ENCODE data around the gene ELOVL5.
A peak's percentile ranks its signal among the peaks of the same experiment; 100 is the strongest.
"Not testable (repeated sequence)": the region's sequence is repeated elsewhere in the genome, so short reads cannot be mapped to it uniquely, and the experiment has no call there.

The ELOVL5 gene, protein sequence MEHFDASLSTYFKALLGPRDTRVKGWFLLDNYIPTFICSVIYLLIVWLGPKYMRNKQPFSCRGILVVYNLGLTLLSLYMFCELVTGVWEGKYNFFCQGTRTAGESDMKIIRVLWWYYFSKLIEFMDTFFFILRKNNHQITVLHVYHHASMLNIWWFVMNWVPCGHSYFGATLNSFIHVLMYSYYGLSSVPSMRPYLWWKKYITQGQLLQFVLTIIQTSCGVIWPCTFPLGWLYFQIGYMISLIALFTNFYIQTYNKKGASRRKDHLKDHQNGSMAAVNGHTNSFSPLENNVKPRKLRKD

DNA sequence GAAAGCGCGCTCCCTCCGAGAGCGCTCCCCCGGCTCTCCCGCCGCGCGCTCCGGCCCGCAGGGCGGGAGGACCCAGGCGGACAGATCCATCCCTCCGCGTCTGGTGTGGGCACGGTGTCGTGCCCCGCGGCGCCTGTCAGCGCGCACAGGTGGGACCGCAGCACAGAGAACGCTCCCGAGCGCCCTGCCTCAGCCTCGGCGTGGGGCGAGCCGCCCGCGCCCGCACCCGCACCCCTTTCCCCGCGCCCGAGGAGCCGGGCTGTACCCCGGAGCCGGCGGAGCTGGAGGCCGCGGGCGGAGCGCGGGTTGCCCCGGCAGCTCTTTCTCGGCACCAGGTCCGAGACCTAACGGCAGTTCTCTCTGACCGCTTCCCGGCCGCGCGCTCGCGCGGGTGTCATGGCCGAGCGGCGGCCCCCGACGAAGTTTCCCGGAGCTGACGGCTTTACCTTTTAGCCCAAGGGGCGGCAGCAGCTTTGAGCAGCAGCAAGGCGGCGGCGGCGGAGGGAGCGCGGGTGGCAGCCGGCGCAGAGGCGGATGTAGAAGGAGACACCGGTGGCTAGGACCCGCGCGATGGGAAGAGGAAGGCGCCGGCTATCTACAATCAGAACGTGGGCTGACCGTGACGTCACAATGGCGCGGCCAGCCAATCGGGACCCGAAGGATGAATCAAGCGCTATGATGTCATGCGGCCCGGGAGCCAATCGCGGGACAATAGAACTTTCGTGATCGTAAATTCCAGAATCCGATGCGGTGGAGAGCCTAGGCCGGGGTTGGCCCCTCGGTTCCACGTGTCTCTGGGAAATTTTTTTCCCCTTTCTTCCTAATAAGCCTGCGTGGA, at the start of gene ELOVL5:
TSS of gene ELOVL5 (minus strand) at position 580 of the 838 bp plus-strand sequence. CDS start 53,251 bp downstream, outside the sequence.
- DNase-seq (ENCODE audit: low read depth, low spot score): peak; percentile 88

DNA sequence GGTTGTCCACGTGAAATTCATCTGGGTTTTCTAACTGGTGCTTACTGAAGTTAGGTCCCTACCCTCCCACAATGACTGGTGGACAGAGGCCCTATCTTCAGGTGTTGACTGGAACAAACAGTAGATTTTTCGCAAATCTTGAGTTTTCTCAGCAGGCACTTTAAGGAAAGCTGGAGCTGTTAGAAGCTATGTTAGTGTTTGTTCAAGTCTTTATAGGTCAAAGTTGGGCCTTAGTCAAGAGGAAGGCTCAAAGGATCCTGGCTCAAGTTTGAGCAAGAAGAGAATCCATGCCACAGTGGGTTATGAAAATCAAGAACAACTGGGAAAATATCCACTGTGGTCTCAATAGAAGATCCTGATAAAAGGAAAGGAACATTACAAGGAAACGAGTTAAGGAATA, 48.5 kb upstream of the ELOVL5 start:
- DNase-seq (ENCODE audit: low read depth, low spot score): no peak

DNA sequence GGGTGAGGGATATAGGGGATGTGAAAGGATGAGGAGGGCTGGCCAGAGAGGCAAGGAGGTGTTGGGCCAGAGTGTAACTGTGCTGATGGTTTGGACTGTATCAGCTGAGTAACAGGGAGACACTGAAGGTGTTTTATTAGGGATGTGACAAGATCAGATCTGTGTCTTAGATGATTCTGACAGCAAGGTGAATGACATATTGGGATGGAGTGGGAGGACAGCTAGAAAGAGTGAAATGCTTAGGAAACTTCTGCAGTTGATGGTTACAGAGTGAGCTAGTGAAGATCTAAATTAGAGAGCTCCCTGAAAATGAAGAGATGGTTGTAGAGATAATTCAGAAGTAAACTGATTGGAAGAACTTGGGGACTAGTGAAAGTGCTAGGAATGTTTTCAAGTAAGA, 47.2 kb upstream of the ELOVL5 start:
- no peak for DNase-seq (ENCODE audit: low read depth, low spot score)

DNA sequence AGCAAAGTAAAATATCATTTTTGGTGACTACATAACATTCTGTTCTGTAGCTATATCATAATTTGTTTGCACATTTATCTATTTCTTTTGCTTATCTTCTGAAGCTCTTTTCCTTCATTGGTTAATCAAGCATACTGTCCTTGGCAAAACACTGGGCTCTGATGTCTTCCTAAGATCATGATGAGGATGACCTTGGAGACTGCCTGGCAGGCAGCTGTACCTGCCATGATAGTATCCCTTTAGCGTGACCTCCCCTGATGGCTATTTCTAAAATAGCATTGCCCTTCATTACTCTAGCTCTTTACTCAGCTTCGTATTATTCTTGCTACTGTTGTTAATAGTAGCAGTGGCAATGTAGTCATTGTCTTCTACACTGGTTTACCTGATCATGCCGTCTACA, 46.0 kb upstream of the ELOVL5 start:
- no peak for DNase-seq (ENCODE audit: low read depth, low spot score)

DNA sequence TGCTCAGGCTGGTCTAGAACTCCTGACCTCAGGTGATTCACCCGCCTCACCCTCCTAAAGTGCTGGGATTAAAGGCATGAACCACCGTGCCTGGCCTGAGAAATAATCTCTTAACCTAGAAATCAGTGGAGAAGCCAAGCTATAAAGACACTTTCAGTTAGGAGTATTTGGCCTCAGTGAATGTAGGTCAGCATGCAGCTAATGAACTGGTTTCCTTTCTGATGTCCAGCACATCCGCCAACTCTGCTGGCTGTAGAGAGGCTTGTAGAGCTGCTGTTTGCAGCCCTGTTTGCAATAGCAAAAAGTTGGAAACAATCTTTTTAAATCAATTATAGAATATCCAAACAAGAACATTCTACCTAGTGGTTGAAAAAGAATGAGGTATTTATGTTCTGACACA, 42.4 kb upstream of the ELOVL5 start:
- no peak for DNase-seq (ENCODE audit: low read depth, low spot score)

DNA sequence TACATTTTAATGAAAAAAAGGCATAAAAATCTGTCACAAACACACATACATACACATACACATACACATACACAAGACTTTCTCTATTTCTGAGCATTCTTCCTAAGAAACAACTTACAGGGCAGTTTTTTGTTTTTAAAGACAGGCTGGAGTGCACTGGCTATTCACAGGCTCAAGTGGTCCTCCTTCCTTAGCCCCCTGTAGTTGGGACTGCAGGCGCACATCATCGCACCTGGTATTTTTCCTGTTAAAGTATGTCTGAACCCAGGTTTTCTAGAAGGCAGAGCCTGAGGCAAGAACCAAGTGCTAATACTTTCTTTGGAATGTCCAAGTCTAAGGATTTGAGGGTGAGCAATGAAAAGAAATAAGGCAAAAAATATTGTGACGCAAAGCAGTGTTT, 41.3 kb upstream of the ELOVL5 start:
- DNase-seq (ENCODE audit: low read depth, low spot score): no peak

DNA sequence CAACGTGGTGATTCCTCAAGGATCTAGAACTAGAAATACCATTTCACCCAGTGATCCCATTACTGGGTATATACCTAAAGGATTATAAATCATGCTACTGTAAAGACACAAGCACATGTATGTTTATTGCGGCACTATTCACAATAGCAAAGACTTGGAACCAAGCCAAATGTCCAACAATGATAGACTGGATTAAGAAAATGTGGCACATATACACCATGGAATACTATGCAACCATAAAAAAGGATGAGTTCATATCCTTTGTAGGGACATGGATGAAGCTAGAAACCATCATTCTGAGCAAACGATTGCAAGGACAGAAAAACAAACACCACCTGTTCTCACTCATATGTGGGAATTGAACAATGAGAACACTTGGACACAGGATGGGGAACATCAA, 39.9 kb upstream of the ELOVL5 start:
- not testable (repeated sequence) for DNase-seq (ENCODE audit: low read depth, low spot score)

DNA sequence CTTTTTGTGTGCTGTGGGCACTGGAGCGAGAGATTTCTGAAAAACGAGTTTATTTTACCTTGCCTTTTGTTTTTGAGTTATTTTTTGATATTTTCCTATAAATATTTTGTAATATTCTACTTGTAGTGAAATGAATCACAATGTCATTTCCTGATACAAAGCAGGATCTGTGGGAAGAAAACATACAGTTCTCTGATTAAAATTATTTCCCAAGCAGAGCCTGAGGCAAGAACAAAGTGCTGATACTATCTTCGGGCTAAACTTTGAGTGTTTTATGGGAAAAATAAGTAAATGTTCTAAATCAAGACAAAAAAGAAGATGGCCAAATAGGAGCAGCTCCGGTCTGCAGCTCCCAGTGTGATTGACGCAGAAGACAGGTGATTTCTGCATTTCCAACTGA, 33.7 kb upstream of the ELOVL5 start:
- no peak for DNase-seq (ENCODE audit: low read depth, low spot score)

DNA sequence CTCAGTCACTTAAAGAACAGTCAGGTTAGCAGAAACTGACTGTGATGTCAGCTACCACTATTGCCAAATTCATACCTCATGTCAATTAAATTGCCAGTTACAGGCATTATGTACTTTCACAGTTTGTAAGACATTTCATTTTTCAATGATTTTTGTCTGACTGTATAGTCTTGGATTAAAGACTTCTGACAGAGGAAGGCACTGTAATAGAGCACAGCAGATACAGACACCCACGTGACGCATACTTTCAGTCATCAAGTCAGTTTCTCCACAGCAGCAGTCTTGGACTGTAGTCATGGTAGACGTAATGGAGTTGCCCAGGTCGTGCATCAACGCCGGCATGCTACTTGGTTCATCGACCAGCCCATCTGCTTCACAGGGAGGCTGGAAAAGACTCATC, 29.5 kb upstream of the ELOVL5 start:
- no peak for DNase-seq (ENCODE audit: low read depth, low spot score)

DNA sequence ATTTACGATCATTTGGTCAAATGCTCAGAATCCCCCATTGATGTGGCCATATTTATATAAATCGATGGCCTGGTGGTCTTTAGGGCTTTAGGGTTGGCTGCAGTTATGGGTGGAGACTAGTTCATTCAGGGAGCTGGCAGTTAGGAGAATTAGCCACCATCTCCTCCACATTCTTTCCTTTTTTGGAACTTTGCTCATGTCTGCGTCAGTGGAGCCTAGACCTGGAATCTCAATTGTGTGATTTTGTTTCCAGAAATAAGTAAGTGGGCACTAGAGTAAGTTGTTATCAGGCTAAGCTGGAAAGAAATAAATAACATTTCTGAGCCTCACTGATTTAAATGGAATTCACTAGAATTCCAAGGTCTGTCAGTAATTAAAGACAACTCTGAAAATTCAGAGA, 29.0 kb upstream of the ELOVL5 start:
- no peak for DNase-seq (ENCODE audit: low read depth, low spot score)

DNA sequence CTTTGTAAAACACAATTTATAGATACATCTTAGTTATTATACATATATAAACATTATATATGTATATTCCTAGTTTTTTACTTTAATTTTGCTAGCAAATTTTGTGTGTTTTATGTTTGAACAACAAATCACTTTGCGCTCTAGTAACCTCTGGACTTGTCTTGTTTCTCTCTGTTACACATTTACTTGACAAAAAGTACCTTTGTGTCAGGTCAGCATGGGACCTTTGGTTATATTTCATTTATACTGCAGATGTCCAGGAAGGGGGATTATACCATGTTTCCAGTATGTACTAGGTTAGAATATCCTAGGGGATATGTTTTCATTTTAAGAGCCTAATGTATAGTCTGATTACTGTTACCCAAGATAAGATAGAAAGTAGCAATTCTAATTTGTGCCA, 28.5 kb upstream of the ELOVL5 start:
- no peak for DNase-seq (ENCODE audit: low read depth, low spot score)

DNA sequence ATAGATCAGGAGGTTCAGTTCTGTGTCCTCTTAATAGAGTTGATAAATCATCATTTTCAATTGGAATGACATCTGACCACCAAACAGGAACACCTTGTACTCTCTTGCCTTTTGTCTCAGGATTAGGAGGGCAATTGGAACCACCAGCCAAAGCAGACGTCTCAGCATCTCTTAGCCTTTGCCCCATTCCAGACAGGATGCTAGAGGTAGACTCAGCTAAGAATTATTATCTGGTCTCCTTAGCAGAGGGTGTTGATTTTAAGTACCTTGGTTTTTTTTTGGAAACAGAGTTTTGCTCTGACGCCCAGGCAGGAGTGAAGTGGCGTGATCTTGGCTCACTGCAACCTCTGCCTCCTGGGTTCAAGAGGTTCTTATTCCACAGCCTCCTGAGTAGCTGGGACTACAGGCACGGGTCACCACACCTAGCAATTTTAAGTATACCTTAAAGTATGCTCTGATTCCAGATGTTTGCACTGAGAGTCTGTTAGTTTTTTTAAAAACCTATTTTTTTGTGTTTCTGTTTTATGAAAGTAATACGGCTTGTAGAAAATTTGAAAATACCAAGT, 28.0 kb upstream of the ELOVL5 start:
- no peak for DNase-seq (ENCODE audit: low read depth, low spot score)

DNA sequence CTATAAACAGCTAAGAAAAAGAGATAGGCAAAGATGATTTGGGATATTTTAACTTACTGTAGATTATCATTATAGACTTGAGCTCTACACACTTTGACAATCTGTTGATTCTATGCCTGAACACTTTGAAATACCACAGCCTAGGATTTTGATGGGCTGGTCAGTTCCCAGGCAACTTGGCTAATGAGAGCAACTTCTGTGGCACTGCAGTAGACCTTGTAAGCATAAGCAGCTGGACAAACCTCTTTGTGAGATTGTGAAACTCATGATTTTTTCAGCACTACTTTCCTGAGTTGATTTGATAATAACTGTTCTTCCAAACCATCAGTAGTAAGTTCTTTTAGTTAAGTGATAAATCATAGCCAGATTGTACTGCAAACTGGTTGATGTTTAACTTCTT, 27.1 kb upstream of the ELOVL5 start:
- DNase-seq (ENCODE audit: low read depth, low spot score): no peak

DNA sequence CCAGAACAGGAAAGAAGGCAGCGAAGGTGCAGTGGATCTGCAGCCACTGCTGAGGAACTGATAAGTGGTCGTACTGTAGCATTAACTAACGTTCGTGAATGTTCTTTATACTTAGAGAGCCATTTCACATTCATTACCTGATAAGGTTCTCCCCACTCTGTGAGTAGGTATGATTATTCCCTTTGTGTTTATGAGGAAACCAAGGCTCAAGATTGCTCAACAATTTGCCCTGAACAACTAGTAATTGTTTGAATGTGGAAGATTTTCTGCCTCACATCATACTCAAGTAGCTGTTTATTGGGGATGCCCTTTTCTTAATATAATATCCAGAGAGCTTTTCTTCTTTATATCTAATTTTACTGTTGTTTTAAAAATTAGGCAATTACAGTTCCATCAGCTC, 24.9 kb upstream of the ELOVL5 start:
- no peak for DNase-seq (ENCODE audit: low read depth, low spot score)

DNA sequence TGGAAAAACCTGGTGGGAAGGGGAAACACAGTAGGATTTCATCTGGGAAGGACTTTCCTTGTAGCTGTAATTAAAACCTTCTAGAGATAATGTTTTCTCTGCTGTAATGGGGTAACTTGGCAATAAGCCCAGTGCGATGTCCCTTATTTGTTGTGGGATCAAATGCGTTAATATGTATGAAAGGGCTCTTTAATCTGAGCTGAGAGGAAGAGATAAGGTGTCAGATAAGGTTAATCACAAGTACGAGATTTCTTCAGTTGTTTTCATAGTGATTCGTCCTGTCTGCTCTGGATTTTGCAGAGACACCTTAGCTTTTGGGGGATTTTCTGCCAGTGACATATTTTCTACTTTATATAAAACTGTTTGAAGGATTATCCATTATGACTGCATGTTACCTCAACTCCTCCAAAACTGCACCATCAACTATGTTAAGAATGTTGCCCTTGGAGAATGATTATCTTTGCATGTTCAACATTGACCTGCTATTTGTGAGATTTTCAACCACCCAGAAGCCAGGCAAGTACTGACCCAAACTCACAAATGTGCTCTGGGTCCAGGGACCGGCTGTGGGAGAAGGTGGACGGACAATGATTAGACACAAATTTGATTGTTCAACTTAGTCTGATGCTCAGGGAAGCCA, 21.2 kb upstream of the ELOVL5 start:
- no peak for DNase-seq (ENCODE audit: low read depth, low spot score)

DNA sequence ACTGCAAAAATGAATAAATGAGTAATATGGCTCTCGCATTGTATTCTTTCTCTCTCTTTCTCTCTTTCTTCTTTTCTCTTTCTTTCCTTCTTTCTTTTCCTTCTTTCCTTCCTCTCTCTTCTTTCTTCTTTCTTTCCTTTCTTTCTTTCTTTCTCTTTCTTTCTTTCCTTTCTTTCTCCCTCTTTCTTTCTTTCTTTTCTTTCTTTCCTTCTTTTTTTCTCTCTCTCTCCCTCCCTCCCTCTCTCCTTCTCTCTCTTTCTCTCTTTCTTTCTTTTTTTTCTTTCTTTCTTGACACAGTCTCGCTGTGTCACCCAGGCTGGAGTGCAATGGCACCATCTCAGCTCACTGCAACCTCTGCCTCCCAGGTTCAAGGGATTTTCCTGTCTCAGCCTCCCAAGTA, 20.3 kb upstream of the ELOVL5 start:
- DNase-seq (ENCODE audit: low read depth, low spot score): no peak

DNA sequence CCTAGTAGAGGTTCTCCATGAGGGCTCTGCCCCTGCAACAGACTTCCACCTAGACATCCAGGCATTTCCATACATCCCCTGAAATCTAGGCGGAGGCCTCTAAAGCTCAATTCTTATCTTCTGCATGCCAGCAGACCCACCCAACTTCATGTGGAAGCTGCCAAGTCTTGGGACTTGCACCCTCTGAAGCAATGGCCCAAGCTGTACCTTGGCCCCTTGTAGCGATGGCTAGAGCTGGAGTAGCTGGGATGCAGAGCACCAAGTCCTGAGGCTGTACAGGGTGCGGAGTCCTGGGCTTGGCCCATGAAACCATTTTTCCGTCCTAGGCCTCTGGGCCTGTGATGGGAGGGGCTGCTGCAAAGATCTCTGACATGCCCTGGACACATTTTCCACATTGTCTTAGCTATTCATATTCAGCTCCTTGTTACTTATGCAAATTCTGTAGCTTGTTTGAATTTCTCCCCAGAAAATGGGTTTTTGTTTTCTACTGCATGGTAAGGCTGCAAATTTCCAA, 17.4 kb upstream of the ELOVL5 start:
- DNase-seq (ENCODE audit: low read depth, low spot score): no peak

DNA sequence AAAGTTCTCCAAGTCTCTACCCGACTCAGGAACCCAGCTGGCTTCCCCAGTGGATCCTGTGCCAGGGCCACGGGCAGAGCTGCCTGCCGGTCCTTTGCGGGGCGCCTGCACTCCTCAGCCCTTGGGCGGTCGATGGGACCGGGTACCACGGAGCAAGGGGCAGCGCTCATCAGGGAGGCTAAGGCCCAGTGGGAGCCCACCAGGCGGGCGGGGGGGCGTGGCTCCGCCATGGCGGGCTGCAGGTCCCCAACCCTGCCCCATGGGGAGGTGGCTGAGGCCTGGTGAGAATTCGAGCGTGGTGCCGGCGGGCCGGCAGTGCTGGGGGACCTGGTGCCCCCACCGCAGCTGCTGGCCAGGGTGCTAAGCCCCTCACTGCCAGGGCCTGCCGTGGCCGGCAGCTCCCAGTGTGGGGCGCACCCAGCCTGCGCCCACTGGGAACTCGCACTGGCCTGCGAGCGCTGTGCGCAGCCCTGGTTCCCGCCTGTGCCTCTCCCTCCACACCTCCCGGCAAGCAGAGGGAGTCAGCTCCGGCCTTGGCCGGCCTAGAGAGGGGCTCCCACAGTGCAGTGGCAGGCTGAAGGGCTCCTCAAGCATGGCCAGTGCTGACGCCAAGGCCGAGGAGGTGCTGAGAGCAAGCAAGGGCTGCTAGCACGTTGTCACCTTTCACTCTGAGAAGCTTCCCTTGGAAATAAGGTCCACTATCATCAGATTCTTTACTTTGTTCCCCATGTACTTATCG, 14.8 kb upstream of the ELOVL5 start:
- no peak for DNase-seq (ENCODE audit: low read depth, low spot score)

DNA sequence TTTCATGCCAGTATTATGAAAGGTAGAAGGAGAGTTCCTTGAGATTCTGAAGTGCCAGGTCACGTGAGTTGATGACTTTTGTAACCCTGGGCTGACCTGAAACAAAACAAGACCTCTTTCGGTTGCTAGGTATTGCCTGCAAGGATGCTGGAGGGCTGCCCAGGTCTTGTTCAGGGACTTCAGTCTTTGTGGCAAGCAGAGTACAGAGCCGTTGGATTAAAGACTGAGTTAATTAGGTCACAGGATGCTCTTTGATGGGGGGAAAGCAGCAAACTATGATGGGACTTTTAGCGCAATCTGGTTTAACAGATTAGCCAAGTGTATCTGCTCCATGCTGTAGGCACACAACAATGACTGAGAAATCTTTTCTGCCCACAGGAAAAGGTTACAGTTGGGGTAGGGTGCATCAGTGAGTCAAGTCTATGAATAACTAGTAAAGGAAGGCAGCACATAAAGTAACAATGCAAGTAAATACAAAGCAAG, 12.8 kb upstream of the ELOVL5 start:
- DNase-seq (ENCODE audit: low read depth, low spot score): no peak

DNA sequence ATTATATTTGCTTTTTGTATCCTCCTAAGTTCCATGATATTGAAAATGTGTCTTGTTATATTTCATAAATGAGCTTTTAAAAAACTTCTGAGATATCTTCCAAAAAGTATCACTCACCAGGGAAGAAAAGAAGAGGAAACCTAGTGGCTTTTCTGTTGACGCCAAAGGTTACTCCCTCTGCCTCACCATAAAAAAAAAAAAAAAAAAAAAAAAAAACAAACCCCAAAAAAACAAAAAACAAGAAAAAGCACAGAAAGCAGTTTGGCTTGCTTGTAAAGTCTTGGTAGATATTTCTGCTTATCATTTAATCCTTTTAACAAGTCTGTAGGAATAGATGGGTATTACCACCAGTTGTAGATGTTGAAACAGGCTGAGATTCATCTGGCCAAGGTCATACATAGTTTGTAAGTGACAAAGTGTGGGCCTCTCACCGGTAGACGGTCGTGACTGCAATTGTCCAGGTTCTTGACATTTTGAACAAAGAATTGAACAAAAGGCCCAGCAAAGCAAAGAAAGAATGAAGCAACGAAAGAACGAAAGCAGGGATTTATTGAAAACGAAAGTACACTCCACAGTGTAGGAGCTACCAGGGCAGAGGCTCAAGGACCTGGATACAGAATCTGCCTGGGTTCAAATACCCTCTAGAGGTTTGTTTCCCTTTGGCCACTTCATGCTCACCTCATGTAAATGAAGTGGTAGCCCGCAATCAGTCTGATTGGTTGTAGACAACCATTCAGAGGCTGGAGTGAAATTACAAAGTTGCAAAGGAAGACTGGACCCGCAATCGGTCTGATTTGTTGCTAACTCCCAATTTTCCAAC, 11.6 kb upstream of the ELOVL5 start:
- no peak for DNase-seq (ENCODE audit: low read depth, low spot score)

DNA sequence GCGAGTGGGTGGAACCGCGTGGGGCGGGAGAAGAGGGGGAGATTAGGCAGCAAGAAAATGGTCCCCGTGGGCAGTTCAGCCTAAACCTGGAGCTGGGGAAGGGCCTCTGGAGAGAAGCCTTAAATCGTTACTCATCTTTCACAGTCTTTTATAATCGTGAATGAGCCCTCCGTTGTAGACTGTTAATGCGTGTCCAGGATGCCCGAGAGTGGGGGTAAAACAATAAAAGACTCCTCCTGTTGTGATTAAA, 11.0 kb upstream of the ELOVL5 start:
- DNase-seq (ENCODE audit: low read depth, low spot score): no peak
